ENCODE data around the gene C2orf42.

- TF ChIP-seq ZBTB33 (IDR thresholded peaks at IDR 0.05; ENCODE audit: extremely low read depth, insufficient replicate concordance, low read length) (no peak), EZH2 (IDR thresholded peaks at IDR 0.05) (no peak), ELF1 (IDR thresholded peaks at IDR 0.05; ENCODE audit: borderline replicate concordance, low read depth) (no peak), POLR2AphosphoS5 (IDR thresholded peaks at IDR 0.05; ENCODE audit: low read depth, low read length) (no peak), ZNF274 (IDR thresholded peaks at IDR 0.05; ENCODE audit: low read depth, low read length) (no peak), EZH2phosphoT487 (IDR thresholded peaks at IDR 0.05; ENCODE audit: borderline replicate concordance) (no peak), CTCF (IDR thresholded peaks at IDR 0.05 in 2 of 3, conservative IDR thresholded peaks at IDR 0.05 in 1 of 3; ENCODE audit: borderline replicate concordance in 1 of 3, insufficient read depth in 1 of 3, low read depth in 2 of 3, low read length in 2 of 3) (no peak)
These were observed 68.3 kb downstream of the C2orf42 start for GRCh38 chr2:70122470-70122869.
